GF-D8 (cell line): ENCODE results near the gene FAM149A.

ENCODE experiments used
- DNase-seq: peaks from one replicate; lab custom pipeline; 2025; lab: John Stamatoyannopoulos, UW

FAM149A gene

GRCh38 chr4:186105647-186106321, 1.3 kb downstream of the FAM149A start:
- DNase-seq = no peak

DNA sequence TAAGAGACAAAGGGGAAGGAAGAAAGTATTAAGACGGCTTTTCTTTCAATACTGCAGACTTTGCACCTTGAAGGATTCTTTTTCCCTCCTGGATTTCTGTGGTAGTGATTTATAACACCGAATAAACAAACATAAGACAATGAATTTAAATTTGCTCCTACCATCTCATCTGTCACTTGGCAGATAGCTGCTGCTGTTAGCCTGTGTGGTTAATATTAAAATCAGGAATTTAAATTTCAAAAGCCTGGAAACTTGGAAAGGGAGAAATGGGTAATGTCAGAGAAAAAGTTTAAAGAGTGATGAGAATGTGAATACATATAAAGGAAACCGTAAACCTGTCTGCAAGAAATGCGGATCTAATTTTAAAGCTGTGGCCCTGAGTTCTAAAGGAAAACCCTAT, 3.4 kb downstream of the FAM149A start:
- DNase-seq = no peak

DNA sequence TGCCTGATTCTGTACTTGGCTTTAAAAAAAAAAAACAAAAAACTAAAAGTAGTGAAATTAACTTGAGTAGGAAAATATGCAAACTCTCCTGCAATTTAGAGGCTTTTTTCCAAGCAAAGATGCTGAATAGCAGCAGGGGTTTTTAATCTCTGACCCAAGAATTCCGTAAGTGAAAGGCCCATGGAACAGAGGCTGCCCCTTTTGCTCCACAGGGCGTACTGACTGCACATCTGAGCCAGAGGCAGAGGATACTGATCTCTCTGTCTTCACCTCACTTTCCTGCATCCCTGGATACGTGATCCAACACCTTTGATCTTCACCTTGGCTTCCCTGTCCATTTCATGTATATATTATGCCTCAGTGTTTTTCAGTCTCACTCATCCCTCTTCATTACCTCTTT, 3.9 kb downstream of the FAM149A start:
- DNase-seq = no peak

DNA sequence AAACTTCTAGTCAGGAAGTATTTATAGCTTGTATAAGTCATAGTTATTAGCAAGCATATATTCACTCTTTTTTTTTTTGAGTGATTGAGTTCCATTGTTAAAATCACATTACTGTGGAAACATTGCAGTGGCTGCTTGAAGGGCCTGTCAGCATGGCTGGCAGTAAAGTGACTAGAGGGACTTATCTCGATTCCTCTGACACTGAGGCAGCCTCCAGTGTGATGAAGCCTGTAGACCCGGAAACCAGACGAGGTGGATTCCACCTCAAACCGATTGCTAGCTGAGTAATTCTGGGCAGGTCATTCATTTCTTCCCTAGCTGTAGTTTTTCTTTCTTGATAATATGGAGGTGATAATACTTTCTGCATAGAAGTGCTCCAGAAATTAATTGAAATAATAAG, 4.7 kb downstream of the FAM149A start:
- DNase-seq = no peak

DNA sequence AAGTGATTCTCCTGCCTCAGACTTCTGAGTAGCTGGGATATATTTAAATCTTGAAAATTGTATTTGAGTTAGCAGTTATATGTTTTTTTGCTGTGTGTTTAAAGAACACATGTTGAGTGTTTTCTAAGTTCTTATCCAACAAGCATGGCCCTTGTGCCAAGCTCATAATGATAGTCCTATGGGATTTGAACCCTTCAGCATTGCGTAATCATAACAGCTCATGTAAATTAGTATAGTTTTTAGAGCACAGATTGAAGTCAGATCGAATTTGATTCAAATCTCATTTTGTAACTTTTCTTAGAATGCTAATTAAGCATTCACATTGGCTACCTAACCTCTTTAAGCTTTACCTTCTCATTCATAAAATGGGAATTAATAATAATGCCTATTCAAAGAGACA, 12.2 kb downstream of the FAM149A start:
- DNase-seq = no peak

GRCh38 chr4:186118582-186118981, 14.1 kb downstream of the FAM149A start:
- DNase-seq = no peak

- DNase-seq = no peak
These were observed 16.6 kb downstream of the FAM149A start for GRCh38 chr4:186121057-186121456.

DNA sequence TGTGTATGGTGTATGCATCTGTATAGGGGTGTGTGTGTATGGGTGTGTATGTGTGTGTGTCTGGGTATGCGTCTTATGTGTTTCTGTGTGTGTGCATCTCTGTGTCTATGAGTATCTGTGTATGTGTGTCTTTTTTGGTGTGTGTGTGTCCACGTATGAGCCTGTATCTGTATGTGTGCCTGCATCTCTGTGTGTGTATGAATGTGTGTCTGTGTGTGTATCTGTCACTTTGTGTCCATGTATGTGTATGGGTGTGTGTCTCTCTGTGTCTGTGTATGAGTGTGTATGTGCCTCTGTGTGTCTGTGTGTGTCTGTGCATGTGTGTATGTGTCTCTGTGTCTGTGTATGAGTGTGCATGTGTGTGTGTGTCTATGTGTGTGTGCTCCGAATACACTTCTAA, 24.3 kb downstream of the FAM149A start:
- DNase-seq = no peak

- DNase-seq = no peak
These were observed 27.4 kb downstream of the FAM149A start for GRCh38 chr4:186131935-186132334.

GRCh38 chr4:186132577-186133242, 28.2 kb downstream of the FAM149A start:
- no peak for DNase-seq

- DNase-seq = no peak
These were observed 29.8 kb downstream of the FAM149A start for GRCh38 chr4:186134257-186134656.

DNA sequence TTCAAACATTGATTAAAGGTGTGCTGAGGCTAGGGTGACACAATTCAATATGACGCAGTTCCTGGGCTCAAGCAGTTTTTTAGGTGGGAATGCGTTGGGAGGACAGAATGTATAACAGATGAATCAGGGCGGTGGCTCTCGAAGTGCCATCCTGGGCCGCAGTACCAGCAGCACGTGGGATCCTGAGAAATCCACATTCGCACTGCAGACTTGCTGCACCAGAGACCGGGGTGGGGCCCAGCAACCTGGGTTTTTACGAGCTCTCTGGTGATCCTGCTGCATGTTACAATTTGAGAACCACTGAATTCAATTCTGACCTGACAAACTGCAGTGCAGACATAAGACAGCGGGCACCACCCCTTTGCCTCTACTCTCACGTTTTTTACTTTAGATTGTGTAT, 30.4 kb downstream of the FAM149A start:
- DNase-seq = no peak

- DNase-seq = no peak
These were observed 32.8 kb downstream of the FAM149A start for GRCh38 chr4:186137196-186137794.

DNA sequence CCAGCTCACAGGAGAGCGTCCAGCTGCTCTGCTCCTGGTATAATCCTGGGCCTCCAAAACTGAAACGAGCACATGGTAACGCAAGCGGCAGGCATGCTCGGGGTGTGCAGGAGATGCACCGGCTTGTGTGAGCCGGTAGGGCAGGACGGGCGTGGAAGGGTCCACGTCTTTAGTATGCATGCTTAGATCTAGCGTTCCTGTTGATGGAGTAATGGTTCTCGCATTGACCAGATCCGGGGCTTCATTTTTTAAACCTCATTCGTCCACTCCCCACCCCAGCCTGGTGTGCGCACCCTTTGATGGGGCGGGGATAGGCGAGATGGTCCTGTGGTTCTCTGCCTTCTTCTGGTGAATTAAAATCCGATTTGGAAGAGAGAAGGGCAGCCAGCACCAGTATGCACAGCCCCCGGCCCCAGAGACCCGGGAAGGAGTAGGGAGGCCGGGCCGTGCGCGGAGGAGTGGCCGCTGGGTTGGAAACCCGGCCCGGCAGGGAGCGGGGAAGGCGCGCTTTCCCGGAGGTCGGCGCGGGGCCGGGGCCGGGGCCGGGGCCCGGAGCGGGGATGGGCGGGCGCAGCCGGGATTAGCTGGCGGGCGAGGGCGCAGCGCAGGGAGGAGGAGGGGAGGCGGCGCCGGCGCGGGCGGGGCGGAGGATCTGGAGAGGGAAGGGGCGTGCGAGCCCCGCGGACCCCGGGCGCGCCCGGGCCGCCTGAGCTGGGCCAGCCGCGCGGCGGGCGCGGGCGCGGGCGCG, 39.9 kb downstream of the FAM149A start:
- DNase-seq = no peak

DNA sequence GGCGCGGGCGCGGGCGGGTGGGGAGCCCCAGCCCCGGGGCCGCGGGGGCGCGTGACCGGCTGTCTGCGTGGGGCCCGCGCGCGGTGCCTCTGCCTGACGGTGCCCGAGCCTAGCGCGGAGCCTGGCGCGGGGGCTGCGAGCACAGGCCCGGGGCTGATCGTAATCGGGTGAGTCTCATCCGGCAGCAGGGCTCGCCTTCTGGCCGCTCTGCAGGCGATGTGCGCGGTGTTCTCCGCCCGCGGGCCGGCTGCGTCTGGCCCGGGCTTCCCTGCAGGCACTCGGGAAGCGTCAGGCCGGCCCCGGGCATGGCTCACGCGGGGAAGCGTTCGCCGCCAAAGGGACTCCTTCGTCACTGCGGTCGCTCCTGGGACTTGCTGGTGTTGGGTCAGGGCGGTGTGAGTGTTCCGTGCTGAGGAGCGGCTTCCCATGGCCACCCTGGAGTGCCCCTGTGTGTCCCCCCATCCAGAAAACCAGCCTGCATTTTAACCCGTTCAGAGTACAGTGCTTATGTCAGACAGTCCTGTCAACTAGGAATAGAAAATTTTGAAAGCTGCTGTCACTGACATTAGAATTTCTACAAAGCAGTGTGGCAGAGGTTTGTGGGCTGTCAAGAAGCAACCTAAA, 40.6 kb downstream of the FAM149A start:
- no peak for DNase-seq

DNA sequence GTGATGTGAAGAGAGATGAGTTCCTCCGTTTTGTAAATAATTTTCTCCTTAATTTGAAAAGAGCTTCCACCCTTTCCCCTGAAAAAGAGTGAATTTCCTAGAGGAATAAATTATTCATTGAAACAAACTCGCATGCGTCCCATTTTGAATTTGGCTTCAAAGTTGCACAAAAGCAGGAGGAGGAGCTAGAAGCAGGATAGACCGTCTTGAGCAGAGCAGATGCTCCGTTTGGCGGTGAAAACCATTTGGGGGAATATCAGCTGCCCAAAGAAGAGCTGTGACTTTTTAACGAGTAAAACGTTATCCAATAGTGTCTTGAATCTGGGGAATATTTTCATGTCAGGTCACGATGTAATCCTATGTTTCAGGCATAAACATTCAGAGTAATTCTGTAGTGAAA, 42.0 kb downstream of the FAM149A start:
- DNase-seq = no peak

- DNase-seq = no peak
These were observed 44.0 kb downstream of the FAM149A start for GRCh38 chr4:186148336-186148975.

GRCh38 chr4:186149872-186150271, 45.4 kb downstream of the FAM149A start:
- DNase-seq = no peak

DNA sequence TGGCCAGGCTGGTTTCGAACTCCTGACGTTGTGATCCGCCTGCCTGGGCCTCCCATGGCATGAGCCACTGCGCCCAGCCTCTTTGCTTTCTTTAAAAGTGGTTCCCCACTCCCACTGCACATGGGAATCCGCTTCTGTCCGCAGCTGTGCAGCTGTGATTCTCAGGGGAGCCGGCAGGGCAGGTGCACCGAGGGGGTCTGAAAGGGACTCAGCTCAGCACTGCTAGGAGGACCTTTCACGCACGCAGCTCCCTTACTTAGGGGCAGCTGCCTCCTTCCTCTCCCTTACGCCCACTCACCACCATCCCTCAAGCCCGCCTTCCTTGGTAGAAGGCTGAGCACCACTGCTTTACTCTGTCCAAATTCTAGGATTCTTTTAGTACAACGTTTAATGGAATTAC, 46.4 kb downstream of the FAM149A start:
- DNase-seq = no peak

GRCh38 chr4:186151499-186151898, 47.0 kb downstream of the FAM149A start:
- DNase-seq = no peak

- no peak for DNase-seq
These were observed 53.7 kb downstream of the FAM149A start for GRCh38 chr4:186158021-186158813.
